GM12878 (cell line): Measurements from ENCODE around the gene MRGPRG.

Experiments
- JUNB ChIP-seq: IDR thresholded peaks from 2 replicates; pipeline ENCODE4 v1.6.1; 2016; ENCODE audit warnings: antibody characterized with exemption, mild to moderate bottlenecking
- TF ChIP-seq, protein P1 (sequence below), 3 experiments: IDR thresholded peaks in 2 of 3; conservative IDR thresholded peaks in 1 of 3; 2 replicates each; pipeline ENCODE4 v1.5.1; 2011; ENCODE audit warnings: low read depth in 3 of 3, low read length in 3 of 3, mild to moderate bottlenecking in 3 of 3, control low read depth in 2 of 3, moderate library complexity in 2 of 3, inconsistent platforms in 1 of 3, mixed read lengths in 1 of 3; ENCODE audit not compliant: control insufficient read depth in 2 of 3, insufficient read depth in 1 of 3; ENCODE audit errors: extremely low read depth in 1 of 3

DNA sequence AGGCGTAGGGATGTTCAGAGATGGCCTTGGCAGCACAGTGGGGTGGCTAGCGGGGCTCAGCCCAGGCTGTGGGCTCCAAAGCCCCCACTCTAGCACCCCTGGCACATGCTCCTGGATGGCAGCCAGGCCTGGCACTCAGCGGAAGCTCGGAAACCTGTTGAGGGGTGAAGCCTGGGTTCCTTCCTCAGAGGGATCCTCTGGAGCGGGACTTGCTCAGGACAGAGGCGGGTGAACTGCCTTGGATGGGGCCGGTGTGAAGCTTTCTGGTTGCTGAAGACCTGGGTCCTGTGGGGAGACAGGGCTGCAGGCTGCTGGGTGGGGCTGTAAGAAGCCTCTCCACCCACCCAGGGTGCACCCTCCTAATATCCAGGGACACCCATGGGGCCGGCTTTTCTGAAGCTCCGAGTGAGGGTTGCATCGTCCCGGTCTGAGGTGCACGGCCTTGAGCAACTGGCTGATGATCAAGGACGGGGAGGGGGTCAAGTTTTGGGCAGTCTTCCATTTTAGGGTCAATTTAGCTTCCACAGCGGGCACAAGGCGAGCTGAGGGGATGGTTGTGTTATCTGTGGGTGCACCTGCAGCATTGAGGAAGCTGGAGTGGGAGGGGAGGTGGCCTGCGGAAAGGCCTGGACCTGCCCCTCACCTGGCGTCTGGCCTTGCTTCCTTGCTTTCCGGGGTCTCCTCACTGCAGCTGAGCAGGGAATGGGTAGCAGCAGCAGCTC is 8.4 kb upstream of the MRGPRG start:
- no peak for TF ChIP-seq JUNB
- TF ChIP-seq, protein P1, sequence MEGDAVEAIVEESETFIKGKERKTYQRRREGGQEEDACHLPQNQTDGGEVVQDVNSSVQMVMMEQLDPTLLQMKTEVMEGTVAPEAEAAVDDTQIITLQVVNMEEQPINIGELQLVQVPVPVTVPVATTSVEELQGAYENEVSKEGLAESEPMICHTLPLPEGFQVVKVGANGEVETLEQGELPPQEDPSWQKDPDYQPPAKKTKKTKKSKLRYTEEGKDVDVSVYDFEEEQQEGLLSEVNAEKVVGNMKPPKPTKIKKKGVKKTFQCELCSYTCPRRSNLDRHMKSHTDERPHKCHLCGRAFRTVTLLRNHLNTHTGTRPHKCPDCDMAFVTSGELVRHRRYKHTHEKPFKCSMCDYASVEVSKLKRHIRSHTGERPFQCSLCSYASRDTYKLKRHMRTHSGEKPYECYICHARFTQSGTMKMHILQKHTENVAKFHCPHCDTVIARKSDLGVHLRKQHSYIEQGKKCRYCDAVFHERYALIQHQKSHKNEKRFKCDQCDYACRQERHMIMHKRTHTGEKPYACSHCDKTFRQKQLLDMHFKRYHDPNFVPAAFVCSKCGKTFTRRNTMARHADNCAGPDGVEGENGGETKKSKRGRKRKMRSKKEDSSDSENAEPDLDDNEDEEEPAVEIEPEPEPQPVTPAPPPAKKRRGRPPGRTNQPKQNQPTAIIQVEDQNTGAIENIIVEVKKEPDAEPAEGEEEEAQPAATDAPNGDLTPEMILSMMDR (IDR thresholded peaks at IDR 0.05 in 2 of 3, conservative IDR thresholded peaks at IDR 0.05 in 1 of 3; ENCODE audit: control insufficient read depth in 2 of 3, extremely low read depth in 1 of 3, insufficient read depth in 1 of 3, low read depth in 3 of 3, low read length in 3 of 3) = no peak
